Astrocyte (in vitro differentiated cells and primary cell): ENCODE measurements around the gene LUZP2. TPM values are rescaled to one million over a fixed set of nuclear protein-coding genes. Genes with fewer than 3 reads are reported as not detected.

Experiments used
- DNase-seq: peaks from one replicate; pipeline ENCODE4 v3.0.0-alpha.2; 2010; ENCODE audit warnings: low read depth
- FAIRE-seq: peaks from 2 replicates; lab custom pipeline; 2011; peaks lifted over from hg19 to GRCh38; lab: Jason Lieb, UNC
- H2AFZ ChIP-seq: 2 replicates; pipeline ENCODE4 v1.6.0; 2012; ENCODE audit warnings: low read depth, low read length, inconsistent platforms
- H3K27ac ChIP-seq: 2 replicates; pipeline ENCODE4 v1.5.1; 2011; ENCODE audit warnings: low read depth, low read length, inconsistent platforms
- H3K27me3 ChIP-seq: 2 replicates; pipeline ENCODE4 v1.6.0; 2011; ENCODE audit warnings: low read length, inconsistent platforms; ENCODE audit not compliant: insufficient read depth
- H3K36me3 ChIP-seq: 2 replicates; pipeline ENCODE4 v1.5.1; 2011; ENCODE audit warnings: low read length, inconsistent platforms; ENCODE audit not compliant: insufficient read depth
- H3K4me1 ChIP-seq: 2 replicates; pipeline ENCODE4 v1.5.1; 2011; ENCODE audit warnings: low read length, inconsistent platforms; ENCODE audit not compliant: insufficient read depth
- H3K4me2 ChIP-seq: 2 replicates; pipeline ENCODE4 v1.6.0; 2012; ENCODE audit warnings: low read length, inconsistent platforms
- H3K4me3 ChIP-seq: 2 replicates; pipeline ENCODE4 v1.5.1; 2011; ENCODE audit warnings: low read depth, mild to moderate bottlenecking, low read length, inconsistent platforms; ENCODE audit not compliant: insufficient read depth
- H3K79me2 ChIP-seq: 2 replicates; pipeline ENCODE4 v1.6.0; 2012; ENCODE audit warnings: mild to moderate bottlenecking, low read length, inconsistent platforms; ENCODE audit not compliant: insufficient read depth
- H3K9ac ChIP-seq: 2 replicates; pipeline ENCODE4 v1.6.0; 2012; ENCODE audit warnings: mild to moderate bottlenecking, low read length, inconsistent platforms
- H3K9me3 ChIP-seq: 2 replicates; pipeline ENCODE4 v1.5.1; 2012; ENCODE audit warnings: low read depth, mild to moderate bottlenecking, low read length, inconsistent platforms; ENCODE audit not compliant: insufficient read depth
- H4K20me1 ChIP-seq: 2 replicates; pipeline ENCODE4 v1.6.0; 2012; ENCODE audit warnings: low read length, inconsistent platforms; ENCODE audit not compliant: insufficient read depth
- H3K27ac Mint-ChIP-seq: one replicate; pipeline ENCODE4 v1.8.0; 2021; ENCODE audit warnings: mild to moderate bottlenecking, mixed read lengths; ENCODE audit not compliant: unreplicated experiment
- H3K27me3 Mint-ChIP-seq: one replicate; pipeline ENCODE4 v1.8.0; 2021; ENCODE audit warnings: low read depth, mixed read lengths; ENCODE audit not compliant: unreplicated experiment
- H3K36me3 Mint-ChIP-seq: one replicate; pipeline ENCODE4 v1.8.0; 2021; ENCODE audit warnings: low read depth, mixed read lengths; ENCODE audit not compliant: unreplicated experiment
- H3K4me1 Mint-ChIP-seq: one replicate; pipeline ENCODE4 v1.8.0; 2021; ENCODE audit warnings: low read depth, mixed read lengths; ENCODE audit not compliant: unreplicated experiment
- H3K4me3 Mint-ChIP-seq: one replicate; pipeline ENCODE4 v1.8.0; 2021; ENCODE audit warnings: mild to moderate bottlenecking, moderate library complexity, mixed read lengths; ENCODE audit not compliant: unreplicated experiment
- H3K9me3 Mint-ChIP-seq: one replicate; pipeline ENCODE4 v1.8.0; 2021; ENCODE audit warnings: mild to moderate bottlenecking, mixed read lengths; ENCODE audit not compliant: unreplicated experiment
- EZH2 ChIP-seq: IDR thresholded peaks from 2 replicates; pipeline ENCODE4 v1.6.1; 2012; ENCODE audit warnings: mild to moderate bottlenecking, low read length, inconsistent platforms; ENCODE audit not compliant: insufficient read depth
- total RNA-seq: library from RNA; stranded (reverse); gene quantifications from 2 replicates; pipeline ENCODE4 v1.2.1, GENCODE V29; 2021
- TF ChIP-seq, protein P1 (sequence below): IDR thresholded peaks from 2 replicates; pipeline ENCODE4 v1.5.1; 2011; ENCODE audit warnings: low read depth, mild to moderate bottlenecking, inconsistent platforms, low read length, moderate library complexity; ENCODE audit not compliant: insufficient read depth

LUZP2 gene
- total RNA-seq, 1 donor from 2014 or later: 2.3 TPM

- H3K27ac Mint-ChIP-seq: no peak overlapping the region
- H3K27me3 Mint-ChIP-seq: no peaks in the 10 kb centered on the region
- Histone ChIP-seq H3K36me3 (no peaks in the 10 kb centered on the region), H3K4me1 (no peaks in the 10 kb centered on the region), H3K4me3 (no peak overlapping the region), H3K9me3 (no peaks in the 10 kb centered on the region), H3K79me2 (no peaks in the 10 kb centered on the region), H3K9ac (no peak overlapping the region), H2AFZ (no peak overlapping the region), H3K4me2 (no peak overlapping the region), H3K27ac (no peak overlapping the region), H4K20me1 (no peaks in the 10 kb centered on the region), H3K27me3 (no peaks in the 10 kb centered on the region)
- H3K9me3 Mint-ChIP-seq: no peaks in the 10 kb centered on the region
- no peak overlapping the region for H3K4me3 Mint-ChIP-seq
- TF ChIP-seq, protein P1, sequence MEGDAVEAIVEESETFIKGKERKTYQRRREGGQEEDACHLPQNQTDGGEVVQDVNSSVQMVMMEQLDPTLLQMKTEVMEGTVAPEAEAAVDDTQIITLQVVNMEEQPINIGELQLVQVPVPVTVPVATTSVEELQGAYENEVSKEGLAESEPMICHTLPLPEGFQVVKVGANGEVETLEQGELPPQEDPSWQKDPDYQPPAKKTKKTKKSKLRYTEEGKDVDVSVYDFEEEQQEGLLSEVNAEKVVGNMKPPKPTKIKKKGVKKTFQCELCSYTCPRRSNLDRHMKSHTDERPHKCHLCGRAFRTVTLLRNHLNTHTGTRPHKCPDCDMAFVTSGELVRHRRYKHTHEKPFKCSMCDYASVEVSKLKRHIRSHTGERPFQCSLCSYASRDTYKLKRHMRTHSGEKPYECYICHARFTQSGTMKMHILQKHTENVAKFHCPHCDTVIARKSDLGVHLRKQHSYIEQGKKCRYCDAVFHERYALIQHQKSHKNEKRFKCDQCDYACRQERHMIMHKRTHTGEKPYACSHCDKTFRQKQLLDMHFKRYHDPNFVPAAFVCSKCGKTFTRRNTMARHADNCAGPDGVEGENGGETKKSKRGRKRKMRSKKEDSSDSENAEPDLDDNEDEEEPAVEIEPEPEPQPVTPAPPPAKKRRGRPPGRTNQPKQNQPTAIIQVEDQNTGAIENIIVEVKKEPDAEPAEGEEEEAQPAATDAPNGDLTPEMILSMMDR: no peak
- no peak for TF ChIP-seq EZH2
- H3K36me3 Mint-ChIP-seq: no peaks in the 10 kb centered on the region
- no peak for FAIRE-seq
- H3K4me1 Mint-ChIP-seq: no peaks in the 10 kb centered on the region
- DNase-seq: no peak
Observed at GRCh38 chr11:25037431-25037830, 540.6 kb downstream of the LUZP2 start.

- FAIRE-seq: no peak
- H3K36me3 Mint-ChIP-seq: no peaks in the 10 kb centered on the region
Observed at GRCh38 chr11:25038131-25038530, 541.3 kb downstream of the LUZP2 start.

DNA sequence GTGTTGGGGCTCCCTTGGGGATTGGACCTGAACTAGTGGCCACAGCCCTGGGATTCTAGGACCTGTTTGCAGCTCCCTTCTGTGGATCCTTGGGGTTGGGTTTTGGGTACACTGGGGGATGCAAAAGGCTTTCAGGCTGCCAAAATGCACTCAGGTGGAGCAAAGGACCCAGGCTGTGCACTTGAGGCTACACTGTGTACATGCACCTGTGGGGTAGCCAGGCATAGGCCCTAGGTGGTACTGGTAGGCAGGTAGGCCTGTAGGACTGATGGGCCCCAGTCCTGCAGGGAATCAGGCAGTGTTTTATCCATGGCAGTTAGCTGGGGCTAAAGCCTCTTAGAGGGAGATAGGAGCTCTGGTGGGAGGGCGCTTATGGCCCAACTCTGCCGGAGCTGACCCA, 542.3 kb downstream of the LUZP2 start:
- Mint-ChIP-seq H3K27ac (no peak overlapping the region), H3K27me3 (no peaks in the 10 kb centered on the region)

More at GRCh38 chr11:25038131-25038530, 541.3 kb downstream of the LUZP2 start:
- no peaks in the 10 kb centered on the region for H3K27me3 Mint-ChIP-seq
- H3K36me3 ChIP-seq: no peaks in the 10 kb centered on the region
- H3K9me3 ChIP-seq: no peaks in the 10 kb centered on the region
- no peak for TF ChIP-seq EZH2
- TF ChIP-seq, protein P1: no peak
- no peaks in the 10 kb centered on the region for H3K4me1 ChIP-seq
- no peak overlapping the region for H2AFZ ChIP-seq
- no peak overlapping the region for H3K4me2 ChIP-seq
- no peak for DNase-seq
- no peak overlapping the region for H3K27ac Mint-ChIP-seq
- H3K9me3 Mint-ChIP-seq: no peaks in the 10 kb centered on the region
- H3K79me2 ChIP-seq: no peaks in the 10 kb centered on the region
- H3K4me3 ChIP-seq: no peak overlapping the region
- no peak overlapping the region for H3K9ac ChIP-seq
- no peaks in the 10 kb centered on the region for H3K27me3 ChIP-seq
- no peaks in the 10 kb centered on the region for H3K4me1 Mint-ChIP-seq
- no peak overlapping the region for H3K4me3 Mint-ChIP-seq
- H3K27ac ChIP-seq: no peak overlapping the region
- no peaks in the 10 kb centered on the region for H4K20me1 ChIP-seq

More for the DNA sequence above, 542.3 kb downstream of the LUZP2 start:
- Histone ChIP-seq H3K79me2 (no peaks in the 10 kb centered on the region), H3K9me3 (no peaks in the 10 kb centered on the region), H4K20me1 (no peaks in the 10 kb centered on the region), H3K27ac (no peak overlapping the region), H2AFZ (no peak overlapping the region), H3K27me3 (no peaks in the 10 kb centered on the region), H3K4me1 (no peaks in the 10 kb centered on the region), H3K36me3 (no peaks in the 10 kb centered on the region), H3K4me3 (no peak overlapping the region), H3K4me2 (no peak overlapping the region), H3K9ac (no peak overlapping the region)
- Mint-ChIP-seq H3K9me3 (no peaks in the 10 kb centered on the region), H3K36me3 (no peaks in the 10 kb centered on the region), H3K4me1 (no peaks in the 10 kb centered on the region), H3K4me3 (no peak overlapping the region)
- TF ChIP-seq, protein P1: no peak
- no peak for TF ChIP-seq EZH2
- DNase-seq (no peak), FAIRE-seq (no peak)
